22Rv1 (cell line): ENCODE measurements around the gene TTC28.

Experiments
- H3K27ac ChIP-seq: fragments of 450-650 bp; 2 replicates; pipeline ENCODE4 v1.5.1; 2017
- ZFX ChIP-seq: fragments of 450-650 bp; IDR thresholded peaks from 2 replicates; pipeline ENCODE4 v1.6.1; 2017; ENCODE audit warnings: antibody characterized with exemption, borderline replicate concordance
- TF ChIP-seq, protein P1 (sequence below): fragments of 450-650 bp; IDR thresholded peaks from 2 replicates; pipeline ENCODE4 v1.5.1; 2017; ENCODE audit warnings: mild to moderate bottlenecking

The TTC28 gene

DNA sequence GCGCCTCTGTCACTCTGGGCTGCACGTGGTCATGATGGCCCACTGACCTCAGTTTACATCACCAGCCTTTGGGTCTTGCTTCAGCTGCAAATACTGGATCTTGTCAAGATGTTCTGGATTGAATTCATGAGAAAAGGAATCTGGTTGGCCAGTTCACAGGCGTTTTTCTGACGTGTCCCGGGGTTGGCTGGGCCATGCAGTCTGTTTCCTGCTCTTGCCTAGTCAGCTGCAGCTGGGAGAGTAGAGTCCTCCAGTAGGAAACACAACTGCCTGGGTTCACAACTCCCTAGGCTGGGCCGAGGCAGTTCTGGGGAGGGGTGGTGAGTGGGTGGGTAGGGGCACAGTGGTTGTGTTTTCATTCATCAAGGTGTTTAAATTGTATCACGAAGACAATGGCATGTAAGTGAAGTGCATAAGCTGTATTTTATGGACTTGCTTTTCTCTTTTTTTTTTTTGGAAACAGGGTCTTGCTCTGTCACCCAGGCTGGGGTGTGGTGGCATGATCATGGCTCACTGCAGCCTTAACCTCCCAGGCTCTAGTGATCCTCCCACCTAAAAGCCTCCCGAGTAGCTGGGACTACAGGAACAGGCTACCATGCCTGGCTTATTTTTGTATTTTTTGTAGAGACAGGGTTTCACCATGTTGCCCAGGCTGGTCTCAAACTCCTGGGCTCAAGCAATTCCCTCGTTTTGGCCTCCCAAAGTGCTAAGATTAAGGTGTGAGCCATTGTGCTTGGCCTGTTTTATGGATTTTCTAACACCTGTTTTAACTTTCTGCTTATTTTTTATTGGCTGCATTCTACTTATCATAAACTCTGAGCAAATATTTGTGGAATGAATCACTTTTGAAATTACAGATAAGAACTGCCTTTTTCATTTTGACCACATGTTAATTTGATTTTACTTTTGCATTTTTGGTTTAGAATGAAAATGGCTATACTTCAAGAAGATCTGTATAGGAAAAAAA lies 706.6 kb downstream of the TTC28 start:
- TF ChIP-seq, protein P1, sequence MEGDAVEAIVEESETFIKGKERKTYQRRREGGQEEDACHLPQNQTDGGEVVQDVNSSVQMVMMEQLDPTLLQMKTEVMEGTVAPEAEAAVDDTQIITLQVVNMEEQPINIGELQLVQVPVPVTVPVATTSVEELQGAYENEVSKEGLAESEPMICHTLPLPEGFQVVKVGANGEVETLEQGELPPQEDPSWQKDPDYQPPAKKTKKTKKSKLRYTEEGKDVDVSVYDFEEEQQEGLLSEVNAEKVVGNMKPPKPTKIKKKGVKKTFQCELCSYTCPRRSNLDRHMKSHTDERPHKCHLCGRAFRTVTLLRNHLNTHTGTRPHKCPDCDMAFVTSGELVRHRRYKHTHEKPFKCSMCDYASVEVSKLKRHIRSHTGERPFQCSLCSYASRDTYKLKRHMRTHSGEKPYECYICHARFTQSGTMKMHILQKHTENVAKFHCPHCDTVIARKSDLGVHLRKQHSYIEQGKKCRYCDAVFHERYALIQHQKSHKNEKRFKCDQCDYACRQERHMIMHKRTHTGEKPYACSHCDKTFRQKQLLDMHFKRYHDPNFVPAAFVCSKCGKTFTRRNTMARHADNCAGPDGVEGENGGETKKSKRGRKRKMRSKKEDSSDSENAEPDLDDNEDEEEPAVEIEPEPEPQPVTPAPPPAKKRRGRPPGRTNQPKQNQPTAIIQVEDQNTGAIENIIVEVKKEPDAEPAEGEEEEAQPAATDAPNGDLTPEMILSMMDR: no peak
- no peak for TF ChIP-seq ZFX
- no peak overlapping the region for H3K27ac ChIP-seq

DNA sequence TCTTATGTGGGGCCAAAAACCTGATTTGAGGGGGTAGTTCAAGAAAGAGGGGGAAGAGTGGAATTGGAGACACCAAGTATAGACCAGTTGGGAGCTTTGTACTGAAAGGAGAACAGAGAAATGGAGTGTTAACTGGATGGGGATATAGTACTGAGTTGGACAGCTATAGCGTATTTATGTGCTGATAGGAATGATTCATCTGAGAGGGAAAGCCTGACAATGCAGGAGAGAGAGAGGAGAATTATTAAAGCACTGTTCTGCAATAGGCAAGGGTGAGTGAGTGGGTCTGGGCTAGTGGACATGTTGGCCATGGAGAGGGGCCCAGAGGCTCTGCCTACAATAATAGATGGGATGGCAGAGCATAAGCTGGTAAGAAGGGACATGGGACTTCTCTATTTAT lies 707.7 kb downstream of the TTC28 start:
- no peak overlapping the region for H3K27ac ChIP-seq
- no peak for TF ChIP-seq ZFX
- TF ChIP-seq, protein P1: no peak

GRCh38 chr22:27970596-27971220 lies 708.9 kb downstream of the TTC28 start:
- H3K27ac ChIP-seq: no peak overlapping the region
- no peak for TF ChIP-seq ZFX
- TF ChIP-seq, protein P1: no peak

DNA sequence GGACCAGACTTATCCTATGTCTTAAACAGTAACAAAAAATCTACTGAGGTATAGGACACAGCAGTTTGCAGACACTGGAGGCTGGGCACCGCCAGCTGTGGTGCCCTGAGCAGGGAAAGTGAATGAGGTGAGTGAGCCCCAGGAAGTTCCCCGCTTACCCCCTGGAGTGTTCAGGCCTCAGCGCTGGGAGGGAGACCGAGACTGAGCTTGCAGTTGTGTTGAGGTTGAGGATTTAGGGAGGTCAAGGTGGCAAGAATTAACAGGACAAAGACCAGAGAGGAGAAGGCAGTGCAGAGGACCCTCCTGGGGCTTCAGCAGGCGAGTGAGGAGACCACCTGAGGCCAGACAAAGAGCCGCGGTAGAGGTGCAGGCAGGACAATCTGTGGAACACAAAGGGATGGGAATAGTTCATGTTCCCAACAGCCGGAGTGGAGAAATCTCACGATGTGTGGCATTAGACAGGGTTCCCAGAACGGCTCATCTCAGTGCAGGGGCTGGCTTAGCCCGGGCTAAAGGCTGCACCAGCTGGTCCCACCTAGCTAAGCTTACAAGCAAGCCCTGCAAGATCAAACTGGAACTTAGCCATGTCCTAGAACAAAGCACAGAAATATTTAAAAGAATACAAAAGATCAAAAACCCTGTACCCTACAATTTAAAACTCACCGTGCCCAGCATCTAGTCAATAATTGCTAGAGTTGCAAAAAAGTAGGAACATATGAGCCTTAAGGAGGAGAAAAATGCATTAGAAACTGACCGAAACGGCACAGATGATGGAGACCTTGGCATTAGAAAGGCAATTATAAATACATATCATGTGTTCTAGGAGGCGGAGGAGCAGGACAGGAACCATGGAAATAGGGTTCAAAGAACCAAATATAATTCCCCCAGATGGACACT lies 713.2 kb downstream of the TTC28 start:
- no peak overlapping the region for H3K27ac ChIP-seq
- no peak for TF ChIP-seq ZFX
- TF ChIP-seq, protein P1: no peak

DNA sequence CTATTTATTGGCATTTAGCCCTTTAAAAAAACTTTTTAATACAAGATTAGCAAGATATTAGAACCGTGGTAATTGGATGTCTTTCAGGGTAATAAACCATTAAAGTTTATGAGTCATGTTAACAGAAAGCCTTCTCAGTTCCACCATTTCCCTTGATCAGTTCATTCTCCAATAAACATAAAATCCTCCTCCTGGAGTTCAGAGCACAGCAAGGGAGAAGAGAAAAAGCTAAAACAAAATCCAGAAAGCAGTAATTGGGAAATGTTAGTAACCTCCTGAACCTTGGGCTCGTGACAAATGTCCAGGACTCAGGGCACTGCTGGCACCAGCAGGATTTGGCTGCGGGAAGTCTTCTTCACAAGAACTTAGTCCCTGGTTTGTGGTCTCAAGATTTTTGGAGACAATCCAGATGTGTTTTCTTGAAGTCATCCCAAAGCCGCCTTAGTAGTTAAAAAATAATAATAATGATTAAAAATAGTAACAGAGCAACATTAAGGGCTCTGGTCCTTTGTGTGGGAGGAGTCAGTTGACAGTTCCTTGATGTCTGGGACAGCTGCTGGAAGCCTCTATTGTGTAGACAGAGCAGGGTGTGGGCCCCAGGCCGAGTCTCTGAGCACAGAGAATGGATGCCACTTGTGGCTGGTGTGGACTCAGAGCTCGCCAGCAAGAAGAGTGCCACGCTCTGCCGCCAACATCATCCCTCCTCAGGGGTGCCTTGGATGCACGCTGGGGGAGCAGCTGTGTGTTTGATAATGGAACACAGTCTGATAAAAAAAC lies 717.2 kb downstream of the TTC28 start:
- no peak overlapping the region for H3K27ac ChIP-seq
- TF ChIP-seq, protein P1: no peak
- no peak for TF ChIP-seq ZFX

DNA sequence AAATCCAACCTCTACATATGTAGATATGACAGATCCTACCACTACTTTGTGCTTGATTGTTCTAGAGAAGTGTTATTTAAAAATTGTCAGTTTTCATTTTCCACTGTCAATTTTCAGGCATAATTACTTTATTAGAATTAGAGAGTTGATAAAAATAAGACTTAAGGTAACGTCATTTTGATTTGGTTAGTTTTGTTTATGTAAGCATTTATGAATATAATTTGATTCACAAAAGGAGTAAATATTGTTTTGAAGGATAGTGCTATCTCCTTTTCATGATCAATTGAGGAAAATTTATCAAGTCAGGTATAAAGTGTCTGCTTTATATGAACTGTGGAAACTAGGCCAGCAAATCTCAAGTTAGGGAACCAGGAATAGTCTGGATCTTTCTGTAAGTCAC lies 718.0 kb downstream of the TTC28 start:
- TF ChIP-seq ZFX: no peak
- TF ChIP-seq, protein P1: no peak
- no peak overlapping the region for H3K27ac ChIP-seq
